HUES64 (cell line): ENCODE measurements around the gene MMAB.
"Not testable (repeated sequence)": the region's sequence is repeated elsewhere in the genome, so short reads cannot be mapped to it uniquely, and the experiment has no call there.

ENCODE experiments used
- H3K27ac ChIP-seq: 2 replicates; pipeline ENCODE4 v1.7.0; 2013; ENCODE audit warnings: low read depth, low read length, inconsistent platforms
- H3K27me3 ChIP-seq: 2 replicates; pipeline ENCODE4 v1.6.1; 2013; ENCODE audit warnings: mild to moderate bottlenecking, low read length; ENCODE audit not compliant: insufficient read depth
- H3K36me3 ChIP-seq: 2 replicates; pipeline ENCODE4 v1.6.1; 2013; ENCODE audit warnings: mild to moderate bottlenecking, low read length; ENCODE audit not compliant: insufficient read depth
- H3K4me1 ChIP-seq: 2 replicates; pipeline ENCODE4 v1.6.1; 2013; ENCODE audit warnings: mild to moderate bottlenecking, low read length, moderate library complexity; ENCODE audit not compliant: insufficient read depth
- H3K4me3 ChIP-seq: 2 replicates; pipeline ENCODE4 v1.5.1; 2013; ENCODE audit warnings: mild to moderate bottlenecking, low read length, moderate library complexity
- H3K9ac ChIP-seq: 2 replicates; pipeline ENCODE4 v1.6.1; 2013; ENCODE audit warnings: mild to moderate bottlenecking, low read depth, low read length
- H3K9me3 ChIP-seq: 2 replicates; pipeline ENCODE4 v1.6.1; 2013; ENCODE audit warnings: low read depth, low read length; ENCODE audit not compliant: insufficient read depth
- WGBS: fragments of 150-250, 120-280 bp; methylation state at CpG from one replicate; pipeline ENCODE4 v1.1.7; 2013; ENCODE audit warnings: missing lambda C conversion rate; 5-methylcytosine and 5-hydroxymethylcytosine counted together

MMAB gene

DNA sequence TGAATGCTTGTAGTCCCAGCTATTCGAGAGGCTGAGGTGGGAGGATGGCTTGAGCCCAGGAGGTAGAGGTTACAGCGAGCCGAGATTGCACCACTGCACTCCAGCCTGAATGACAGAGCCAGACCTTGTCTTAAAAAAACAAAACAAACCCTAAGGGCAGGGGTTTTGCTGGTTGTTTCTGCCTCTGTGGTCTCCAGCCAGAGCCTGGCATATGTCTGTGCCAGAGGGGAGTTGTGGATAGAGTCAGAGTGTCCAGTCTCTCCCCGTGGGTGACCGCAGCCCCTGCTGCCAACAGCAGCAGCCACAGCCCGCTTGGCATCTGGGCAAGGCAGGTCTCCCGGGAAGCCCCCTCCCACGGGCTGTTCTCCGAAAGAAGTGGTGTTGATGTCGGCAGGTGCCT lies 37.9 kb upstream of the MMAB start:
- 89% methylated on average over 10 of the region's 10 CpGs for WGBS
- H3K9ac ChIP-seq = no peak overlapping the region

GRCh38 chr12:109610523-109610922 lies 37.2 kb upstream of the MMAB start:
- 94% methylated on average over 4 of the region's 4 CpGs for WGBS
- Histone ChIP-seq H3K27ac (no peak overlapping the region), H3K4me3 (no peak overlapping the region), H3K4me1 (peaks cover 4% of the 10 kb centered on the region; the same call in 1 of the 2 replicates), H3K27me3 (no peaks in the 10 kb centered on the region), H3K9ac (no peak overlapping the region), H3K9me3 (no peaks in the 10 kb centered on the region), H3K36me3 (no peaks in the 10 kb centered on the region)

More for the DNA sequence above, 37.9 kb upstream of the MMAB start:
- Histone ChIP-seq H3K27ac (no peak overlapping the region), H3K4me1 (peaks cover 4% of the 10 kb centered on the region; the same call in 1 of the 2 replicates), H3K4me3 (no peak overlapping the region), H3K27me3 (no peaks in the 10 kb centered on the region), H3K9me3 (no peaks in the 10 kb centered on the region), H3K36me3 (no peaks in the 10 kb centered on the region)

DNA sequence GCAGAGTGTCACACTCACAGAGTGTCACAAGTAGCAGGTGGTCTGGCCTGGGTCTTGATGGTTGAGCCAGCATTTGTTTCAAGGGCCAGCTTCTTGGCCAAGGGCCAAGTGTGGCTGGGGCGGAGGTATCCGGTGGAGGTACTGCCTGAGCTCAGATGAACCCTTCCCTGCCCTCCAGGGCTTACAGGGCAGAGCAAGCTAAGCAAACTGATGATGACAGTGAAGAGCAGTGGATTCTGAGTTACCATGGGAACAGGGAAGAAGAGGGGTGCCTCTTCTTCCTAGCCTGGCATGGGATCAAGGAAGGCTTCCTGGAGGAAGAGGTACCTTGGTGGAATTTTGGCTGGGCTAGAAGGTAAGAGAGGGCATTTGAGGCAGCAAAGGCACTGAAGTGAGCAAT lies 36.0 kb upstream of the MMAB start:
- no peaks in the 10 kb centered on the region for H3K9me3 ChIP-seq
- no peak overlapping the region for H3K9ac ChIP-seq
- no peaks in the 10 kb centered on the region for H3K36me3 ChIP-seq
- H3K4me1 ChIP-seq = peaks cover 4% of the 10 kb centered on the region; the same call in 1 of the 2 replicates
- WGBS = 95% methylated on average over 2 of the region's 2 CpGs
- H3K4me3 ChIP-seq = no peak overlapping the region
- no peak overlapping the region for H3K27ac ChIP-seq
- no peaks in the 10 kb centered on the region for H3K27me3 ChIP-seq

- WGBS = 100% methylated on average over 3 of the region's 3 CpGs
- H3K27me3 ChIP-seq = no peaks in the 10 kb centered on the region
- H3K4me3 ChIP-seq = no peak overlapping the region
- H3K4me1 ChIP-seq = peaks cover 1% of the 10 kb centered on the region; the same call in 1 of the 2 replicates
- H3K9ac ChIP-seq = no peak overlapping the region
- H3K36me3 ChIP-seq = no peaks in the 10 kb centered on the region
- H3K27ac ChIP-seq = no peak overlapping the region
- H3K9me3 ChIP-seq = no peaks in the 10 kb centered on the region
Observed at GRCh38 chr12:109608793-109609192, 35.5 kb upstream of the MMAB start.

GRCh38 chr12:109608270-109608669 lies 35.0 kb upstream of the MMAB start:
- Histone ChIP-seq H3K9me3 (no peaks in the 10 kb centered on the region), H3K36me3 (no peaks in the 10 kb centered on the region), H3K27ac (no peak overlapping the region), H3K4me1 (no peaks in the 10 kb centered on the region), H3K4me3 (no peak overlapping the region), H3K27me3 (no peaks in the 10 kb centered on the region), H3K9ac (no peak overlapping the region)
- 93% methylated on average over 4 of the region's 4 CpGs for WGBS

GRCh38 chr12:109607618-109608017 lies 34.3 kb upstream of the MMAB start:
- Histone ChIP-seq H3K9ac (no peak overlapping the region), H3K9me3 (no peaks in the 10 kb centered on the region), H3K27ac (no peak overlapping the region), H3K4me1 (no peaks in the 10 kb centered on the region), H3K36me3 (no peaks in the 10 kb centered on the region), H3K27me3 (no peaks in the 10 kb centered on the region), H3K4me3 (no peak overlapping the region)
- whole genome bisulfite sequencing = 96% methylated on average over 4 of the region's 4 CpGs

GRCh38 chr12:109606320-109607028 lies 33.2 kb upstream of the MMAB start:
- no peaks in the 10 kb centered on the region for H3K9me3 ChIP-seq
- 56% methylated on average over 30 of the region's 30 CpGs for WGBS
- H3K9ac ChIP-seq = no peak overlapping the region
- no peaks in the 10 kb centered on the region for H3K27me3 ChIP-seq
- H3K27ac ChIP-seq = no peak overlapping the region
- no peaks in the 10 kb centered on the region for H3K36me3 ChIP-seq
- H3K4me1 ChIP-seq = no peaks in the 10 kb centered on the region
- H3K4me3 ChIP-seq = no peak overlapping the region

- no peak overlapping the region for H3K27ac ChIP-seq
- no peak overlapping the region for H3K9ac ChIP-seq
- 94% methylated on average over 11 of the region's 13 CpGs for WGBS
- H3K4me1 ChIP-seq = no peaks in the 10 kb centered on the region
- H3K36me3 ChIP-seq = no peaks in the 10 kb centered on the region
- H3K27me3 ChIP-seq = no peaks in the 10 kb centered on the region
- H3K4me3 ChIP-seq = no peak overlapping the region
- H3K9me3 ChIP-seq = no peaks in the 10 kb centered on the region
Observed at GRCh38 chr12:109605599-109606228, 32.4 kb upstream of the MMAB start.

DNA sequence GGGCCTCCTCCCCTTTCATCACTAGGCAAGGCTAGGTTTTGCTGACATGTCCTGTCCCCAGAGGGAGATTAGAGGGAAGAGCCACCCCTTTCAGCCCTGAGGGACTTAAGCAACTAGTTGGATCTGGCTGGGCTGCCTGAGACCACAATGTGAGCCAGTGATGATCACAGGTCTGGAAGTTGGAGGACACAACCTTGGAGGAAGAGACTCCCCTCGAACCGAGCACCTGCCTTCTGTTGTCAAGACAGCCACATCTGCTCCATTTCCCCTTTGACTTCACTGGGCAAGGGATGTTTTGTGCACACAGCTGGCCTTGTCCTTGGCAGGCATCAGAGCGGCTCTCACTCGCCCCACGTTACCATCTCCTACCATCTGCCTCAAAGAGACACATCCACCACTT lies 31.7 kb upstream of the MMAB start:
- no peaks in the 10 kb centered on the region for H3K36me3 ChIP-seq
- no peaks in the 10 kb centered on the region for H3K27me3 ChIP-seq
- H3K27ac ChIP-seq = no peak overlapping the region
- no peak overlapping the region for H3K9ac ChIP-seq
- no peak overlapping the region for H3K4me3 ChIP-seq
- WGBS = 88% methylated on average over 5 of the region's 5 CpGs
- no peaks in the 10 kb centered on the region for H3K9me3 ChIP-seq
- H3K4me1 ChIP-seq = no peaks in the 10 kb centered on the region

DNA sequence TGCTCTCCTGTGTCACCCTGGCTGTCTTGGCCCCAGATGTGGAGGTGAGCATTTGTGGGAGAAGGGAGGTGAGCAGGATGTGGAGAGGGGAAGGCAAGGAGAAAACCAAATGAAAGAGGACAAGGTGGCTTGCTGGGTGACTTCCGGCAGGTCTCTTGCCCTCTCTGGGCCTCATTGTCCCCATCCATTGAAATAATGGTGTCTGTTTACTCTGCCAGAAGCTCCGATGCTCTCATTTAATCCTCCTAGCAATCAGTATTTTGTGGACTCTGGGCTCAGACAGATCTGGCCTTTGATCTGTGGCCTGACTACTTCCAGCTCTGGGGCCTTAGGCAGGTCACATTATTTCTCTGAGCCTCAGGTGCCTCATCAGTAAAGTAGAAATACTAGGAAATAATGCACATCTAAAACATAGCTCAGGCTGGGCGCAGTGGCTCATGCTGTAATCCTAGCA lies 30.9 kb upstream of the MMAB start:
- no peaks in the 10 kb centered on the region for H3K36me3 ChIP-seq
- H3K4me3 ChIP-seq = no peak overlapping the region
- H3K9ac ChIP-seq = no peak overlapping the region
- H3K9me3 ChIP-seq = no peaks in the 10 kb centered on the region
- H3K27ac ChIP-seq = no peak overlapping the region
- no peaks in the 10 kb centered on the region for H3K27me3 ChIP-seq
- no peaks in the 10 kb centered on the region for H3K4me1 ChIP-seq
- 94% methylated on average over 3 of the region's 3 CpGs for WGBS

- not testable (repeated sequence) for H3K27ac ChIP-seq, H3K9ac ChIP-seq, H3K36me3 ChIP-seq, H3K9me3 ChIP-seq, H3K4me1 ChIP-seq, H3K4me3 ChIP-seq, H3K27me3 ChIP-seq
- WGBS = 94% methylated on average over 4 of the region's 5 CpGs
Observed at GRCh38 chr12:109602132-109602531, 28.8 kb upstream of the MMAB start.
